ENCODE data around the gene TACC2. TPM values are rescaled to one million over a fixed set of nuclear protein-coding genes. Genes with fewer than 3 reads are reported as not detected.

The TACC2 gene
- total and polyA plus RNA-seq, 9 of the 15 experiments (the other 6 are each of a cell fraction or from before 2014, with no cell fraction given): under 0.01 to 0.35 (median 0.03) TPM; not detected in 6

DNA sequence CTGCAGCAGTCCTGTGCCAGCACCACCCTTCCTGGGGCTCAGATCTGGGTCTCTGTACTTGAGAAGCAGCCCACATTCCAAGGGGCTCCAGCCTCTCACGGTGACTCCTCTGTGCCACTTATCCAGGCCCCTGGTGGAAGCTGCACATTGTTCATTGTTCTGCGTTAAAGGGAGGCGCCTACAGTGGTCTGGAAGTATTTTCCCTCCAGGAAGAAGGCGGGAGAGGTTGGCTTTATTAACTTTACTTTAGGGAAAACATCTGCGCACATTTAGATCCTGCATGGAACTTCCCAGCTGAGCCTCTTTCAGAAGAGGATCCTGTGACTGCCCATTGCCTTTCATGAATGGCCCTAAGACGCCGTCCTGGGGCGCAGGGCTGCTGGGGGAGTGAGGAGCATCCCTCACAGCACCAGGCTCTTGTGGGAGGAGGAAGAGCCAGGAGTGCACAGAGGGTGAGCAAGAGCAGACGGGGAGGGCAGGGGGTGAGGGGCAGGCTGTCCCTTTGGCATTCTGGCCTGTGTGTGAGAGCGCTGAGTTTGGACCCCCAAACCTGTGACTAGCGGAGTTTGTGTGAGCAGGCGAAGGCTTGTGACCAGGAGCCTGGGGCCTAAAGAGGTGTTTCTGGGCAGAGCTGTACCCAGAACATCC is 183.5 kb downstream of the TACC2 start (continued):
- TF ChIP-seq, protein P1, sequence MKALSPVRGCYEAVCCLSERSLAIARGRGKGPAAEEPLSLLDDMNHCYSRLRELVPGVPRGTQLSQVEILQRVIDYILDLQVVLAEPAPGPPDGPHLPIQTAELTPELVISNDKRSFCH (CRISPR knock-in tag; IDR thresholded peaks at IDR 0.05): no peak
- TF ChIP-seq, protein P1 (tag; IDR thresholded peaks at IDR 0.05): no peak

DNA sequence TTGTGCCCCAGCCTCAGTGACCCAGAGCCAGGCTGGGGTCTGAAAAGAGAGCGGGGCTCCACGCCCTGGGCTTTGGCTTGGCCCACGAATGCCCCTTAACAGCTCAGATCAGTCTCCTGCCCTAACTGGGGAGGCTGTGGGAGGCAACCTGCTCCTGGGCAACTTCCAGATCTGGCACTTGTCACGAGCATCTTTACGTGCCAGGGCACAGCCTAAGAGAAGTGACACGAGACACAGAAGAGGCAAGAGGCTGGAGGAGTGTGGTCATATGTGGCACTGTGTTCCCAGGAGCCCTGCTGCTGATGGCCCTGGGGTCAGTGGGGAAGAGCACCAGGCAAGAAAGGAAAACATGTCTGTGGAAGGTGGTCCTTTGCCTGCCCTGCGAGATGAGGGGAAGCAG is 184.4 kb downstream of the TACC2 start:
- CTCF ChIA-PET (ENCODE audit: low intra/inter-chr PET ratio): no interaction called here
- ATAC-seq (no peak), FAIRE-seq (no peak), DNase-seq (ENCODE audit: extremely low read depth in 1 of 4, low spot score in 3 of 4) (no peak)
- H3K9me3 ChIP-seq (replicated peaks; ENCODE audit: control insufficient read depth, insufficient read depth, low read depth, low read length): no peaks in the 10 kb centered on the region
- H3K79me2 ChIP-seq (ENCODE audit: control insufficient read depth, insufficient read depth, low read length): no peaks in the 10 kb centered on the region
- no peak overlapping the region for H3K27ac ChIP-seq (ENCODE audit: extremely low read depth, low read depth, low read length)
- in situ Hi-C loops (cut with MboI): no loop called here
- 0% methylated on average over 3 of the region's 7 CpGs for WGBS (ENCODE audit: insufficient coverage, low coverage, missing lambda C conversion rate)
- intact Hi-C loops (cut with micrococcal nuclease): no loop called here
- no peaks in the 10 kb centered on the region for H3K4me1 ChIP-seq (replicated peaks in 1 of 2; ENCODE audit: control insufficient read depth in 2 of 2, insufficient read depth in 2 of 2, low read length in 2 of 2)
- no peaks in the 10 kb centered on the region for H4K20me1 ChIP-seq (replicated peaks; ENCODE audit: control insufficient read depth, insufficient read depth, low read length)
- H3K36me3 ChIP-seq (ENCODE audit: control insufficient read depth, insufficient read depth, low read length): no peaks in the 10 kb centered on the region
- no TSS peak for BruUV-seq (replicated peaks)
- TF ChIP-seq, protein P2, sequence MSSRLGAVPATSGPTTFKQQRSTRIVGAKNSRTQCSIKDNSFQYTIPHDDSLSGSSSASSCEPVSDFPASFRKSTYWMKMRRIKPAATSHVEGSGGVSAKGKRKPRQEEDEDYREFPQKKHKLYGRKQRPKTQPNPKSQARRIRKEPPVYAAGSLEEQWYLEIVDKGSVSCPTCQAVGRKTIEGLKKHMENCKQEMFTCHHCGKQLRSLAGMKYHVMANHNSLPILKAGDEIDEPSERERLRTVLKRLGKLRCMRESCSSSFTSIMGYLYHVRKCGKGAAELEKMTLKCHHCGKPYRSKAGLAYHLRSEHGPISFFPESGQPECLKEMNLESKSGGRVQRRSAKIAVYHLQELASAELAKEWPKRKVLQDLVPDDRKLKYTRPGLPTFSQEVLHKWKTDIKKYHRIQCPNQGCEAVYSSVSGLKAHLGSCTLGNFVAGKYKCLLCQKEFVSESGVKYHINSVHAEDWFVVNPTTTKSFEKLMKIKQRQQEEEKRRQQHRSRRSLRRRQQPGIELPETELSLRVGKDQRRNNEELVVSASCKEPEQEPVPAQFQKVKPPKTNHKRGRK (tag; IDR thresholded peaks at IDR 0.05): no peak
- no peak for TF ChIP-seq TBL1XR1 (IDR thresholded peaks at IDR 0.05; ENCODE audit: low read length in 2 of 2)
- TF ChIP-seq CCNT2 (IDR thresholded peaks at IDR 0.05; ENCODE audit: borderline replicate concordance, extremely low read depth, insufficient read length, low read depth, low read length): no peak
- TF ChIP-seq, protein P3, sequence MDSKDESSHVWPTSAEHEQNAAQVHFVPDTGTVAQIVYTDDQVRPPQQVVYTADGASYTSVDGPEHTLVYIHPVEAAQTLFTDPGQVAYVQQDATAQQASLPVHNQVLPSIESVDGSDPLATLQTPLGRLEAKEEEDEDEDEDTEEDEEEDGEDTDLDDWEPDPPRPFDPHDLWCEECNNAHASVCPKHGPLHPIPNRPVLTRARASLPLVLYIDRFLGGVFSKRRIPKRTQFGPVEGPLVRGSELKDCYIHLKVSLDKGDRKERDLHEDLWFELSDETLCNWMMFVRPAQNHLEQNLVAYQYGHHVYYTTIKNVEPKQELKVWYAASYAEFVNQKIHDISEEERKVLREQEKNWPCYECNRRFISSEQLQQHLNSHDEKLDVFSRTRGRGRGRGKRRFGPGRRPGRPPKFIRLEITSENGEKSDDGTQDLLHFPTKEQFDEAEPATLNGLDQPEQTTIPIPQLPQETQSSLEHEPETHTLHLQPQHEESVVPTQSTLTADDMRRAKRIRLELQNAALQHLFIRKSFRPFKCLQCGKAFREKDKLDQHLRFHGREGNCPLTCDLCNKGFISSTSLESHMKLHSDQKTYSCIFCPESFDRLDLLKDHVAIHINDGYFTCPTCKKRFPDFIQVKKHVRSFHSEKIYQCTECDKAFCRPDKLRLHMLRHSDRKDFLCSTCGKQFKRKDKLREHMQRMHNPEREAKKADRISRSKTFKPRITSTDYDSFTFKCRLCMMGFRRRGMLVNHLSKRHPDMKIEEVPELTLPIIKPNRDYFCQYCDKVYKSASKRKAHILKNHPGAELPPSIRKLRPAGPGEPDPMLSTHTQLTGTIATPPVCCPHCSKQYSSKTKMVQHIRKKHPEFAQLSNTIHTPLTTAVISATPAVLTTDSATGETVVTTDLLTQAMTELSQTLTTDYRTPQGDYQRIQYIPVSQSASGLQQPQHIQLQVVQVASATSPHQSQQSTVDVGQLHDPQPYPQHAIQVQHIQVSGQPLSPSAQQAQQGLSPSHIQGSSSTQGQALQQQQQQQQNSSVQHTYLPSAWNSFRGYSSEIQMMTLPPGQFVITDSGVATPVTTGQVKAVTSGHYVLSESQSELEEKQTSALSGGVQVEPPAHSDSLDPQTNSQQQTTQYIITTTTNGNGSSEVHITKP (IDR thresholded peaks at IDR 0.05; ENCODE audit: partially characterized antibody): no peak
- TF ChIP-seq, protein P4, sequence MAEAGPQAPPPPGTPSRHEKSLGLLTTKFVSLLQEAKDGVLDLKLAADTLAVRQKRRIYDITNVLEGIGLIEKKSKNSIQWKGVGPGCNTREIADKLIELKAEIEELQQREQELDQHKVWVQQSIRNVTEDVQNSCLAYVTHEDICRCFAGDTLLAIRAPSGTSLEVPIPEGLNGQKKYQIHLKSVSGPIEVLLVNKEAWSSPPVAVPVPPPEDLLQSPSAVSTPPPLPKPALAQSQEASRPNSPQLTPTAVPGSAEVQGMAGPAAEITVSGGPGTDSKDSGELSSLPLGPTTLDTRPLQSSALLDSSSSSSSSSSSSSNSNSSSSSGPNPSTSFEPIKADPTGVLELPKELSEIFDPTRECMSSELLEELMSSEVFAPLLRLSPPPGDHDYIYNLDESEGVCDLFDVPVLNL (CRISPR knock-in tag; IDR thresholded peaks at IDR 0.05; ENCODE audit: low read depth): no peak
- TF ChIP-seq KLF1 (tag; IDR thresholded peaks at IDR 0.05): no peak
- H3K4me3 ChIP-seq: no peak overlapping the region
- peaks cover 0 to 6% of the 10 kb centered on the region in 2 experiments; a peak in 2 of 5 replicates for H3K27me3 ChIP-seq (ENCODE audit: control insufficient read depth in 2 of 2, insufficient read depth in 2 of 2, low read length in 2 of 2)
- no peak overlapping the region for H3K9ac ChIP-seq (ENCODE audit: insufficient read depth in 1 of 2, low read depth in 2 of 2, low read length in 2 of 2)
- POLR2A ChIA-PET: interaction anchor here (1.0 kb wide), 1 partner anchor 83 kb away, joined by 3 read pairs; no protein-coding TSS in a partner anchor
- H3K4me2 ChIP-seq (ENCODE audit: insufficient read depth, low read length): no peak overlapping the region
- H3K9me1 ChIP-seq (ENCODE audit: control insufficient read depth, insufficient read depth, low read length): no peaks in the 10 kb centered on the region
- no peak overlapping the region for H2AFZ ChIP-seq (ENCODE audit: low read depth, low read length)
